Occipital lobe (tissue), 2 donors: ENCODE measurements around the gene CYP4F8. TPM values are rescaled to one million over a fixed set of nuclear protein-coding genes. Genes with fewer than 3 reads are reported as not detected.
"Not testable (repeated sequence)": the region's sequence is repeated elsewhere in the genome, so short reads cannot be mapped to it uniquely, and the experiment has no call there.

ENCODE experiments used
- DNase-seq: peaks from one replicate; lab custom pipeline; 2025; lab: John Stamatoyannopoulos, UW
- total RNA-seq: library from RNA; depleted of rRNA; stranded (reverse); fragments of >200 nt; gene quantifications from one replicate; pipeline ENCODE4 v1.2.3, GENCODE V29; 2014

The CYP4F8 gene
- total RNA-seq, 1 donor from 2014 or later = not detected

GRCh38 chr19:15642807-15643206 is 27.8 kb downstream of the CYP4F8 start:
- no peak for DNase-seq

- no peak for DNase-seq
These were observed 28.4 kb downstream of the CYP4F8 start for GRCh38 chr19:15643387-15643786.

GRCh38 chr19:15644066-15644741 is 29.2 kb downstream of the CYP4F8 start:
- no peak for DNase-seq

- DNase-seq = no peak
These were observed 29.8 kb downstream of the CYP4F8 start for GRCh38 chr19:15644816-15645215.

GRCh38 chr19:15649526-15649925 is 34.5 kb downstream of the CYP4F8 start:
- DNase-seq = no peak

GRCh38 chr19:15650123-15650522 is 35.1 kb downstream of the CYP4F8 start:
- not testable (repeated sequence) for DNase-seq

GRCh38 chr19:15651791-15652190 is 36.8 kb downstream of the CYP4F8 start:
- no peak for DNase-seq

- no peak for DNase-seq
These were observed 37.7 kb downstream of the CYP4F8 start for GRCh38 chr19:15652559-15653278.

- DNase-seq = no peak
These were observed 41.4 kb downstream of the CYP4F8 start for GRCh38 chr19:15656467-15656866.

GRCh38 chr19:15663247-15663646 is 48.2 kb downstream of the CYP4F8 start:
- no peak for DNase-seq

GRCh38 chr19:15666186-15666585 is 51.2 kb downstream of the CYP4F8 start:
- DNase-seq = no peak

GRCh38 chr19:15666883-15667282 is 51.9 kb downstream of the CYP4F8 start:
- DNase-seq = no peak

- no peak for DNase-seq
These were observed 54.4 kb downstream of the CYP4F8 start for GRCh38 chr19:15669440-15669839.

GRCh38 chr19:15669891-15670290 is 54.9 kb downstream of the CYP4F8 start:
- DNase-seq = no peak

- no peak for DNase-seq
These were observed 56.3 kb downstream of the CYP4F8 start for GRCh38 chr19:15671237-15671821.

- no peak for DNase-seq
These were observed 57.0 kb downstream of the CYP4F8 start for GRCh38 chr19:15671891-15672579.

GRCh38 chr19:15672580-15673175 is 57.7 kb downstream of the CYP4F8 start, which contains the start of gene CYP4F12:
Gene CYP4F12 (plus strand): TSS chr19:15673087. CDS start chr19:15673530, 443 bp downstream.
- DNase-seq = no peak

GRCh38 chr19:15673176-15673654 is 58.2 kb downstream of the CYP4F8 start:
- DNase-seq = no peak

GRCh38 chr19:15675560-15675959 is 60.5 kb downstream of the CYP4F8 start:
- DNase-seq = no peak

- no peak for DNase-seq
These were observed 64.1 kb downstream of the CYP4F8 start for GRCh38 chr19:15679089-15679488.

- DNase-seq = not testable (repeated sequence)
These were observed 64.8 kb downstream of the CYP4F8 start for GRCh38 chr19:15679865-15680264.
